Measurements from ENCODE around the gene CHRDL1.

GRCh38 chrX:110741213-110741796 lies 54.3 kb downstream of the CHRDL1 start:
- no peak for TF ChIP-seq CTCF (IDR thresholded peaks at IDR 0.05; ENCODE audit: extremely low read depth in 1 of 2, insufficient read depth in 1 of 2, low read depth in 1 of 2, low read length in 2 of 2)
- no peak for TF ChIP-seq MAX (IDR thresholded peaks at IDR 0.05; ENCODE audit: insufficient read depth, insufficient read length)
- TF ChIP-seq POLR2AphosphoS5 (IDR thresholded peaks at IDR 0.05; ENCODE audit: insufficient read depth, low read depth, low read length), result no peak
- TF ChIP-seq EZH2 (IDR thresholded peaks at IDR 0.05; ENCODE audit: borderline replicate concordance, low read depth, low read length, severe bottlenecking), result no peak
- no peak for TF ChIP-seq GATA2 (IDR thresholded peaks at IDR 0.05; ENCODE audit: insufficient read depth, insufficient read length, low read depth, low read length)

Data from endothelial cell of umbilical vein (primary cell).